ENCODE data around the gene PLEKHH1. TPM values are rescaled to one million over a fixed set of nuclear protein-coding genes. Genes with fewer than 3 reads are reported as not detected.

PLEKHH1 gene
- total RNA-seq, 4 donors from 2014 or later, result 1.3 to 9.0 (median 4.9) TPM

DNA sequence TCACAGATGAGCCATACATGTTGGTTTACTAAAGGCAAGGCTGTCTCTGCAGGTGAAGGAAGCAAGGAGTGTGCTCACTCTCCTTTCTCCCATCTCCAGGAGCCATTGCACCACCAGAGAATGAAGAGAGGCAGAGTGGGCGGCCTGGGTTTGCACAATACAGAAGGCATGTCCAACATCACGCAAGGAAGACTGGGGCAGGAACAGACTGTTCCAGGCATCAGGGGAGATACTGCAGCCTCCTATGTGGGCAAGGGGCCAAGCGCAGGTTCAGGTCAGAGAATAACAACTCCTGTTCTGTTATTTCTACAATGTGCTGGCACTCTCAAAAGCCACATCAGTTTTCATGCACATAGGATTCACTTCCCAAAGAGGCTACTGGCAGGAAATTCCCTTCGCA is 42.9 kb upstream of the PLEKHH1 start:
- TF ChIP-seq CTCF (IDR thresholded peaks at IDR 0.05; ENCODE audit: low read depth), result no peak

DNA sequence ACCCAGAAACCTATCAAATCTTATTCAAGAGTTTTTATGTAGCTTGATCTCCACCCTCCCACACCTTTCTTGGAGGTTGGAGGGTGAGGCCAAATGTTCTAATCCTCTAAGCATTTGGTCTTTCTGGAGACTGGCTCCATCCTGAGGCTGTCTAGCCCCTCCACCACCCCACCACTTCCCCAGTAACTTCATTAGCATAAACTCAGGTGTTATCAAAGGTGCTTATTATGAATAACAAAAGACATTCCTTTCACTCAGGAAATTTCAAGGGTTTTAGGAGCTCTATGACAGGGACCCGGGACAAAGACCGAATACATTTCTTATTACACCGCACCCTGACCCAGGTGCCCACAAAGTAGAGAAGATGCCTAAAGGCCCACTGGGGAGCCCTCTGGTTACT is 41.8 kb upstream of the PLEKHH1 start:
- no peak for TF ChIP-seq CTCF (IDR thresholded peaks at IDR 0.05; ENCODE audit: low read depth)

- no peak for TF ChIP-seq CTCF (IDR thresholded peaks at IDR 0.05; ENCODE audit: low read depth)
These were observed 41.2 kb upstream of the PLEKHH1 start for GRCh38 chr14:67491741-67492507.

GRCh38 chr14:67492538-67492937 is 40.6 kb upstream of the PLEKHH1 start:
- no peak for TF ChIP-seq CTCF (IDR thresholded peaks at IDR 0.05; ENCODE audit: low read depth)

DNA sequence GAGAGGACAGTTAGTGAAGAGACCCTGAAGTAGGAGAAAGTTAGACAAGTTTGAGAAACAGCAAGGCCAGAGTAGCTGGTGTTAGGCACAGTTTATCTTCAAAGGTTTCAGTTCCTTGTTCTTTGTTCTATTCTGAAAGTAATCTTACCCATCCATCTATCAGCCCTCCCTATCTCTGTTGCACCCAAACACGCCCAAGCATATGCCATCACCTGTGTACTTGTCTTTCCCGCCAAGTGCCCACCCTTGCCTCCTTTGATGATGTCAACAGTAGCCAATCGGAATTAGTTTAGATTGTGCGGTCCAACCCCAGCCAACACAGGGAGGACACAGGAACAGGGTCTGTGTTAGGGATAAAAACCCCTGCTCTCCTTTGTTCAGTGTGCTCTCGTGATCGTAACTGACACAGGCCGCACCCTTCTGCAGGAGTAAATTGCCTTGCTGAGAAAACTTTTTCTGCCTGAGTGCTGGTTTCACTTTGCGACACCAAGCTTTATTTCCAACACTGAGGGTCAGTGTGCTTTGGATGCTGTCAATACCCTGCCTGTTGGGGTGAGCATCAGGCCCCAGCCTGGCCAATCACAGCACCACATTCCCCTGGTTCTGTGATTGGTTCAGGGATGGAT is 39.9 kb upstream of the PLEKHH1 start:
- TF ChIP-seq CTCF (IDR thresholded peaks at IDR 0.05; ENCODE audit: low read depth), result no peak

GRCh38 chr14:67495827-67496226 is 37.3 kb upstream of the PLEKHH1 start:
- no peak for TF ChIP-seq CTCF (IDR thresholded peaks at IDR 0.05; ENCODE audit: low read depth)

GRCh38 chr14:67497216-67497615 is 35.9 kb upstream of the PLEKHH1 start:
- no peak for TF ChIP-seq CTCF (IDR thresholded peaks at IDR 0.05; ENCODE audit: low read depth)

Data from subcutaneous adipose tissue (tissue), 4 donors.